Mammary epithelial cell (primary cell): ENCODE data around the gene MICAL3.

Source experiments
- EZH2 ChIP-seq: IDR thresholded peaks from 2 replicates; pipeline ENCODE4 v1.6.1; 2012; ENCODE audit warnings: low read length, inconsistent platforms, borderline replicate concordance
- TF ChIP-seq, protein P1 (sequence below), 2 donors: IDR thresholded peaks in 1 of 2; conservative IDR thresholded peaks in 1 of 2; 2 replicates each; pipeline ENCODE4 v1.5.1; 2011 to 2012; ENCODE audit warnings: inconsistent platforms in 2 of 2, low read length in 2 of 2, mild to moderate bottlenecking in 2 of 2, control low read depth in 1 of 2, low read depth in 1 of 2; ENCODE audit not compliant: insufficient read depth in 1 of 2; ENCODE audit errors: extremely low read depth in 1 of 2

DNA sequence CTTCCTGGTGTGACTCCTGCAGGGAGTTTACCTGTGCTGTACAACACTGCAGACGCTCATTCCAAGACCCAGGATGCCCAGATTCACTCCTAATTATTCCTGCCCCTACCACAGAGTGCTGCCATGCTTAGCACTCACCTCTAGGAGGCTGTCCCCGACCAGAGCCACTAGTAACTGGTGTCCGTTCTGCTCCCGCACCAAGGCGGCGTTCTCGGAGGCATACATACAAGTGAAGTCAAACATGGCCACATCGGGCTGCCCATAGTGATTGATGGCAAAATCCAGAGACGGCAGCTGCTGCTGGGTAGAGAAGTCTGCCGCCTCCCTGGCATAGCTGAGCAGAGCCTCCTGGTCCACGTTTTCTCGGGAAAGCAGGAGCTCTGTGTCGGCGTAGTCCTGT is 127.8 kb downstream of the MICAL3 start:
- TF ChIP-seq, protein P1, sequence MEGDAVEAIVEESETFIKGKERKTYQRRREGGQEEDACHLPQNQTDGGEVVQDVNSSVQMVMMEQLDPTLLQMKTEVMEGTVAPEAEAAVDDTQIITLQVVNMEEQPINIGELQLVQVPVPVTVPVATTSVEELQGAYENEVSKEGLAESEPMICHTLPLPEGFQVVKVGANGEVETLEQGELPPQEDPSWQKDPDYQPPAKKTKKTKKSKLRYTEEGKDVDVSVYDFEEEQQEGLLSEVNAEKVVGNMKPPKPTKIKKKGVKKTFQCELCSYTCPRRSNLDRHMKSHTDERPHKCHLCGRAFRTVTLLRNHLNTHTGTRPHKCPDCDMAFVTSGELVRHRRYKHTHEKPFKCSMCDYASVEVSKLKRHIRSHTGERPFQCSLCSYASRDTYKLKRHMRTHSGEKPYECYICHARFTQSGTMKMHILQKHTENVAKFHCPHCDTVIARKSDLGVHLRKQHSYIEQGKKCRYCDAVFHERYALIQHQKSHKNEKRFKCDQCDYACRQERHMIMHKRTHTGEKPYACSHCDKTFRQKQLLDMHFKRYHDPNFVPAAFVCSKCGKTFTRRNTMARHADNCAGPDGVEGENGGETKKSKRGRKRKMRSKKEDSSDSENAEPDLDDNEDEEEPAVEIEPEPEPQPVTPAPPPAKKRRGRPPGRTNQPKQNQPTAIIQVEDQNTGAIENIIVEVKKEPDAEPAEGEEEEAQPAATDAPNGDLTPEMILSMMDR (conservative IDR thresholded peaks at IDR 0.05 in 1 of 2, IDR thresholded peaks at IDR 0.05 in 1 of 2; ENCODE audit: extremely low read depth in 1 of 2, insufficient read depth in 1 of 2, low read depth in 1 of 2, low read length in 2 of 2) = peak; percentile 22 to 37
- no peak for TF ChIP-seq EZH2
